DND-41 (cell line): ENCODE measurements around the gene C16orf78.

ENCODE experiments used
- ATAC-seq: fragments of 200-7000 bp; cut with Tn5 transposase; 3 replicates; pipeline ENCODE4 v1.9.1; 2021; ENCODE audit warnings: low read depth; ENCODE audit not compliant: insufficient read depth
- DNase-seq: peaks from one replicate; pipeline ENCODE4 v3.0.0-alpha.2; 2020
- H2AFZ ChIP-seq: 2 replicates; pipeline ENCODE4 v1.6.0; 2012; ENCODE audit warnings: low read depth, low read length
- H3K27ac ChIP-seq: 2 replicates; pipeline ENCODE4 v1.5.1; 2012; ENCODE audit warnings: low read length, inconsistent platforms
- H3K27me3 ChIP-seq: fragments of 200-600 bp; sonication (generic); 2 replicates; pipeline ENCODE4 v1.6.0; 2012; ENCODE audit warnings: low read length, mild to moderate bottlenecking, inconsistent platforms; ENCODE audit not compliant: insufficient read depth, poor library complexity
- H3K36me3 ChIP-seq: 2 replicates; pipeline ENCODE4 v1.5.1; 2012; ENCODE audit warnings: low read length, inconsistent platforms; ENCODE audit not compliant: insufficient read depth
- H3K4me1 ChIP-seq: 2 replicates; pipeline ENCODE4 v1.5.1; 2012; ENCODE audit warnings: mild to moderate bottlenecking, low read length; ENCODE audit not compliant: insufficient read depth
- H3K4me2 ChIP-seq: 2 replicates; pipeline ENCODE4 v1.6.0; 2012; ENCODE audit warnings: mild to moderate bottlenecking, moderate library complexity, low read length, inconsistent platforms; ENCODE audit not compliant: insufficient read depth
- H3K4me3 ChIP-seq, 2 experiments: fragments of 200-600 bp in 1 of 2; shearing (Covaris generic) in 1 of 2; 2 replicates each; pipeline ENCODE4 v1.5.1; 2012 to 2016; ENCODE audit warnings: inconsistent platforms in 2 of 2, low read length in 2 of 2, mild to moderate bottlenecking in 2 of 2, low read depth in 1 of 2, moderate library complexity in 1 of 2
- H3K79me2 ChIP-seq: 2 replicates; pipeline ENCODE4 v1.6.0; 2012; ENCODE audit warnings: low read length, inconsistent platforms; ENCODE audit not compliant: insufficient read depth
- H3K9ac ChIP-seq: 2 replicates; pipeline ENCODE4 v1.6.0; 2012; ENCODE audit warnings: low read depth, mild to moderate bottlenecking, inconsistent platforms, low read length, moderate library complexity
- H3K9me3 ChIP-seq: 2 replicates; pipeline ENCODE4 v1.5.1; 2012; ENCODE audit warnings: low read length, moderate library complexity, mild to moderate bottlenecking, inconsistent platforms; ENCODE audit not compliant: insufficient read depth, severe bottlenecking
- H4K20me1 ChIP-seq: 2 replicates; pipeline ENCODE4 v1.6.0; 2012; ENCODE audit warnings: low read length; ENCODE audit not compliant: insufficient read depth
- EZH2 ChIP-seq: IDR thresholded peaks from 3 replicates; pipeline ENCODE4 v1.6.1; 2012; ENCODE audit warnings: borderline replicate concordance, low read depth, mild to moderate bottlenecking, moderate library complexity, low read length, inconsistent platforms; ENCODE audit not compliant: severe bottlenecking
- TF ChIP-seq, protein P1 (sequence below): IDR thresholded peaks from 2 replicates; pipeline ENCODE4 v1.5.1; 2012; ENCODE audit warnings: borderline replicate concordance, low read length, moderate library complexity, mild to moderate bottlenecking; ENCODE audit not compliant: poor library complexity, severe bottlenecking; ENCODE audit errors: extremely low read depth

C16orf78 gene

DNA sequence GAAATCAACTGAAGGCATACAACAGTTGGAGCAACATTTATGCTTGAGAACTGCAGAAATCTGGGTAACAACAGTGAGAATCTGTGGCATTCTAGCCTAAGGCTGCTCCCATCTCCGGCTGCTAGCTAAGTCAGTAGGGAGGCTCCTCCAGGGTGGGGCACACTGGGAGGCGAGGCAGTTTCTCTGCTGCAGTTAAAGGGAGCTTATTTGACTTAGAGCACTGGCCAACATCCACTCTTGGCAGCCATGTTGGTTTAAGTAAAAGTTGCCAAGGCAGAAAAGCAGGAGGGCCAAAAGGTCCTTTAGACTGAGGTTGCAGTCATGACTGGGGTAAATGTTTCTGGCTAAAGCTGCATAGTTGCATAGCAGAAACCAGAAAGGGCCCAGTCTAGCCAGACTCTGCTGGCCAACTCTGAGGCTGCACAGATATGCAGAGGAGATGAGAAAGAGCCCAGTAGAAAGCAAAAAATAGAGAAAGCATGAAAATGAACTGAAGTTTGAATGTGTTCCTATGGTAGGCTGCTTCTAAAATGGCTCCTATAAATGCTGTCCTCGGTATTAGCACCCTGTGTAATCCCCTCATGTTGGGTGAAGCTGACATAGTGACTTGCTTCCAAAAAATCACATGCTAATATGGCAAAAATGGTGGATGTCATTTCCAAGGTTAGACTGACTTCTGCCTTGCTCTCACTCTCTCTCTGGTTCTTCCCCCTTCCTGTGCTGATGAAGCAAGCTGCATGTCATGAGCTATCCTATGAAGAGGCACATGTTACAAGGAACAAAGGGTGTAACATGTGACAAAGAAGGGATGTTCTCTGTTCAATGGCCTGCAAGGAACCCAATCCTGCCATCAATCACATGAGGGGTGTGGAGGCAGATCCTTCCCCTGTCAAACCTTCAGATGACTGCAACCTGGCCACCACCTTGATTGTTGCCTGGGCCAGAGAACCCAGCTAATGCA lies 3.7 kb upstream of the C16orf78 start:
- ATAC-seq: no peak
- H2AFZ ChIP-seq: no peak overlapping the region

DNA sequence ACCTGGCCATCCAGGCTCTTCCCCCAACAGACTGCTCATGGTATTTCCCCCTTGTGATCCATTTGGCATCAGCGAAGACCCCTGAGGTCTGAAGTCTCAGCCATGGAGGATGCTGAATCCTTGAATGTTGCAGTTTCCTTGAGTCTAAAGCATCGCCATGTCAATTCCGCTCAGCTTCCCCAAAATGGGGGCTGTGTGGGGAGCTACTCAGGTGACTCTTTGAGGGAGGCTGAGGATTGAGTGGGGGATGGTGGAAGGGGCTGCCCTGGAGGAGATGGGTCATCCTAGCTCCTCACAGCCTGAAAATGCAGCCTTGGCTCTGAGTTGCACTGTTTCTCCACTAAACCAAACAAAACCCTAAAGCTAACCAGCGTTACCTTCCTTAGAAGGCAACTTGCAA lies 2.6 kb downstream of the C16orf78 start:
- no peaks in the 10 kb centered on the region for H3K27me3 ChIP-seq
- no peak for ATAC-seq

More for the DNA sequence above, 3.7 kb upstream of the C16orf78 start:
- Histone ChIP-seq H4K20me1 (no peaks in the 10 kb centered on the region), H3K79me2 (no peaks in the 10 kb centered on the region), H3K4me3 (no peak overlapping the region), H3K27ac (no peak overlapping the region), H3K9me3 (no peaks in the 10 kb centered on the region), H3K27me3 (peaks cover 6% of the 10 kb centered on the region), H3K4me1 (no peaks in the 10 kb centered on the region), H3K36me3 (no peaks in the 10 kb centered on the region), H3K9ac (no peak overlapping the region), H3K4me2 (no peak overlapping the region)
- DNase-seq: no peak
- TF ChIP-seq, protein P1, sequence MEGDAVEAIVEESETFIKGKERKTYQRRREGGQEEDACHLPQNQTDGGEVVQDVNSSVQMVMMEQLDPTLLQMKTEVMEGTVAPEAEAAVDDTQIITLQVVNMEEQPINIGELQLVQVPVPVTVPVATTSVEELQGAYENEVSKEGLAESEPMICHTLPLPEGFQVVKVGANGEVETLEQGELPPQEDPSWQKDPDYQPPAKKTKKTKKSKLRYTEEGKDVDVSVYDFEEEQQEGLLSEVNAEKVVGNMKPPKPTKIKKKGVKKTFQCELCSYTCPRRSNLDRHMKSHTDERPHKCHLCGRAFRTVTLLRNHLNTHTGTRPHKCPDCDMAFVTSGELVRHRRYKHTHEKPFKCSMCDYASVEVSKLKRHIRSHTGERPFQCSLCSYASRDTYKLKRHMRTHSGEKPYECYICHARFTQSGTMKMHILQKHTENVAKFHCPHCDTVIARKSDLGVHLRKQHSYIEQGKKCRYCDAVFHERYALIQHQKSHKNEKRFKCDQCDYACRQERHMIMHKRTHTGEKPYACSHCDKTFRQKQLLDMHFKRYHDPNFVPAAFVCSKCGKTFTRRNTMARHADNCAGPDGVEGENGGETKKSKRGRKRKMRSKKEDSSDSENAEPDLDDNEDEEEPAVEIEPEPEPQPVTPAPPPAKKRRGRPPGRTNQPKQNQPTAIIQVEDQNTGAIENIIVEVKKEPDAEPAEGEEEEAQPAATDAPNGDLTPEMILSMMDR: no peak
- no peak for TF ChIP-seq EZH2

DNA sequence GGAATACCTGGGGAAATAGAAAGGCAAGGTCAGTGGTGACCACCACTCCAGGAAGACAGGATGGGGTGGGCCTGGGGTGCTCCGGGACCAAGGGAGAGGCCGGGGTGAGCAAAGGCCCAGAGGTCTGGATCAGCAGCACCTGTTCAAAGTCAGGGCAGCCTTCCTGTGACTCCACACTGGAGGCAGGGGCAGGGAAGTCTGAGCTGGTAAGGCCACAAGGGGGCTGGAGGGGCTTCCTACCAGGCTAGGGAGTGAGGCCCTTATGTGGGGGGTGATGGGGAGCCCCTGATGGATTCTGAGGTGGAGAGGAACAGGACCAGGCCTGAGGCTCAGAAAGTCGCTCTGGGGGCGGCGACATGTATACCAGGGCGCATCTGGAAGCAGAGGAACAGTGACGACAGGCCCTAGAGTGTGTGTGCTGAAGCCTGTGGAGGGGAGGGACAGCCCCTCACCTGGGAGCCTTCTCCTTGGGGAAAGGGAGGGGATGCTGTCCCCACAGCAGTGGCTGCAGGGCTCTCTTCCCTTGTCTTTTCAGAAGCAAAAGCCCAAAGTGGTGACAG lies 3.7 kb downstream of the C16orf78 start:
- no peak overlapping the region for H3K27ac ChIP-seq
- DNase-seq (no peak), ATAC-seq (no peak)
- no peak overlapping the region for H3K4me2 ChIP-seq
- no peaks in the 10 kb centered on the region for H3K79me2 ChIP-seq
- H3K4me1 ChIP-seq: no peaks in the 10 kb centered on the region
- no peak for TF ChIP-seq EZH2
- TF ChIP-seq, protein P1: no peak
- H3K4me3 ChIP-seq: no peak overlapping the region
- no peak overlapping the region for H3K9ac ChIP-seq
- H2AFZ ChIP-seq: no peak overlapping the region
- H4K20me1 ChIP-seq: no peaks in the 10 kb centered on the region
- no peaks in the 10 kb centered on the region for H3K9me3 ChIP-seq
- H3K36me3 ChIP-seq: no peaks in the 10 kb centered on the region
- no peaks in the 10 kb centered on the region for H3K27me3 ChIP-seq

More for the DNA sequence above, 2.6 kb downstream of the C16orf78 start:
- no peak for DNase-seq
- TF ChIP-seq, protein P1: no peak
- TF ChIP-seq EZH2: no peak
- Histone ChIP-seq H3K4me1 (no peaks in the 10 kb centered on the region), H3K27ac (no peak overlapping the region), H3K9ac (no peak overlapping the region), H3K36me3 (no peaks in the 10 kb centered on the region), H3K9me3 (no peaks in the 10 kb centered on the region), H3K79me2 (no peaks in the 10 kb centered on the region), H3K4me2 (no peak overlapping the region), H4K20me1 (no peaks in the 10 kb centered on the region), H3K4me3 (no peak overlapping the region), H2AFZ (no peak overlapping the region)
